Esophagus squamous epithelium (tissue), 5 donors: ENCODE measurements around the gene ABLIM2. TPM values are rescaled to one million over a fixed set of nuclear protein-coding genes. Genes with fewer than 3 reads are reported as not detected.

Experiments used
- DNase-seq: peaks from one replicate; lab custom pipeline; 2025; lab: John Stamatoyannopoulos, UW
- H3K27ac ChIP-seq, 4 donors: fragments of 200-600 bp; sonication (generic); one replicate each; pipeline ENCODE4 v1.5.1; 2016 to 2019; ENCODE audit warnings: mild to moderate bottlenecking in 1 of 4
- H3K27me3 ChIP-seq, 4 donors: fragments of 200-600 bp; sonication (generic); 1 replicate in 3 of 4; 2 replicates in 1 of 4; pipeline versions ENCODE4 v1.5.1 to v1.6.0; 2017 to 2021; ENCODE audit warnings: antibody characterized with exemption in 1 of 4
- H3K36me3 ChIP-seq, 3 donors: fragments of 200-600 bp; sonication (generic); one replicate each; pipeline ENCODE4 v1.5.1; 2016 to 2019
- H3K4me1 ChIP-seq, 3 donors: fragments of 200-600 bp; sonication (generic); one replicate each; pipeline ENCODE4 v1.5.1; 2017 to 2019
- H3K4me3 ChIP-seq, 4 donors: fragments of 200-600 bp; sonication (generic); 1 replicate in 3 of 4; 2 replicates in 1 of 4; pipeline ENCODE4 v1.5.1; 2016 to 2019; ENCODE audit warnings: mild to moderate bottlenecking in 2 of 4, moderate library complexity in 1 of 4
- H3K9me3 ChIP-seq, 3 donors: fragments of 200-600 bp; sonication (generic); one replicate each; pipeline ENCODE4 v1.5.1; 2016 to 2019
- POLR2A ChIP-seq, 4 donors: fragments of 450-650 bp; IDR thresholded peaks; one replicate each; pipeline ENCODE4 v1.6.1; 2017; ENCODE audit warnings: antibody characterized with exemption in 4 of 4, mild to moderate bottlenecking in 4 of 4, moderate library complexity in 3 of 4
- WGBS, 2 donors: methylation state at CpG; one replicate each; pipeline ENCODE4 v1.1.5; 2018; 5-methylcytosine and 5-hydroxymethylcytosine counted together
- intact Hi-C: fragments of 100-400 bp; cut with DNase I; formaldehyde crosslinking; loops from one replicate; pipeline ENCODE4 v1.15.0; 2022
- total RNA-seq, 4 donors: library from RNA; depleted of rRNA; stranded (reverse); fragments of >200 nt; gene quantifications; one replicate each; pipeline ENCODE4 v1.1.0, GENCODE V29; 2016
- TF ChIP-seq, protein P1 (sequence below), 6 experiments: fragments of 450-650 bp in 4 of 6; fragments of 200-600 bp in 2 of 6; sonication (generic) in 2 of 6; IDR thresholded peaks; one replicate each; pipeline ENCODE4 v1.5.1; 2016 to 2019; ENCODE audit warnings: antibody characterized with exemption in 6 of 6, mild to moderate bottlenecking in 4 of 6, moderate library complexity in 4 of 6
- donor health status: DM: yes; HTN: yes; CAD: no.

Gene ABLIM2
- total RNA-seq, 4 donors from 2014 or later: 13.5 to 26.7 (median 15.7) TPM

DNA sequence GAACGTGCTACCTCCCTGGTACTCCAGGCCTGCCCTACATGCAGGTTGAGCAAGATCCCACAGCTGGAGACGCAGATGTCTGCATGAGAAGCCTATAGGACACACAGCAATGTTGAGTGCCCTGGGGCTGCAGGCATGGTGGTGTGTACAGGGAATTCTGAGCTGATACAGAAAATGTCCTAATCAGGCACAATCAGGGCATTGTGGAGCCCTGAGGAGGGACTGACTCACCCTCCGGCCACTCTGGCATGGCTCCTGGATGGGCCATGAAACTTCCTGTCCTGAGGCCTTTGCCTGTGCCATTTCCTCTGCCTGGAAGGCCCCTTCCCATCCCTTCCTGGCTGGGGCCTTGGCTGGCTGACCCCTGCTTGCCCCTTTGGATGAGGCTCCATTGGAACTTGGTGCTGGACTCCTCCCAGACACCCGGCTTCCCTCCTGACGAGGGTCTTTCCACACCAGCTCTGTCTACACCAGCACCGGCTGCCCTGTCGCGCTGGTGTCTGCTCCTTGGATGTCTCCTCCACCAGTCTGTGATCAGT is 202.3 kb downstream of the ABLIM2 start:
- intact Hi-C loops: no loop called here
- no peaks in the 10 kb centered on the region for H3K27me3 ChIP-seq
- no peaks in the 10 kb centered on the region for H3K36me3 ChIP-seq
- DNase-seq: no peak
- TF ChIP-seq, protein P1, sequence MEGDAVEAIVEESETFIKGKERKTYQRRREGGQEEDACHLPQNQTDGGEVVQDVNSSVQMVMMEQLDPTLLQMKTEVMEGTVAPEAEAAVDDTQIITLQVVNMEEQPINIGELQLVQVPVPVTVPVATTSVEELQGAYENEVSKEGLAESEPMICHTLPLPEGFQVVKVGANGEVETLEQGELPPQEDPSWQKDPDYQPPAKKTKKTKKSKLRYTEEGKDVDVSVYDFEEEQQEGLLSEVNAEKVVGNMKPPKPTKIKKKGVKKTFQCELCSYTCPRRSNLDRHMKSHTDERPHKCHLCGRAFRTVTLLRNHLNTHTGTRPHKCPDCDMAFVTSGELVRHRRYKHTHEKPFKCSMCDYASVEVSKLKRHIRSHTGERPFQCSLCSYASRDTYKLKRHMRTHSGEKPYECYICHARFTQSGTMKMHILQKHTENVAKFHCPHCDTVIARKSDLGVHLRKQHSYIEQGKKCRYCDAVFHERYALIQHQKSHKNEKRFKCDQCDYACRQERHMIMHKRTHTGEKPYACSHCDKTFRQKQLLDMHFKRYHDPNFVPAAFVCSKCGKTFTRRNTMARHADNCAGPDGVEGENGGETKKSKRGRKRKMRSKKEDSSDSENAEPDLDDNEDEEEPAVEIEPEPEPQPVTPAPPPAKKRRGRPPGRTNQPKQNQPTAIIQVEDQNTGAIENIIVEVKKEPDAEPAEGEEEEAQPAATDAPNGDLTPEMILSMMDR (IDR thresholded peaks at IDR 0.05): no peak
- no peak for TF ChIP-seq POLR2A (IDR thresholded peaks at IDR 0.05)
- H3K4me3 ChIP-seq: no peak overlapping the region
- 63 to 66% methylated on average over 6 to 8 of the region's 8 CpGs for WGBS, 2 donors
- peaks cover 13 to 33% (median 22%) of the 10 kb centered on the region in 3 donors for H3K4me1 ChIP-seq
- H3K9me3 ChIP-seq: peaks cover 0 to 5% (median 0%) of the 10 kb centered on the region in 3 donors
- H3K27ac ChIP-seq: peak overlapping the region in 2 of 4 donors; percentile 32 to 60

DNA sequence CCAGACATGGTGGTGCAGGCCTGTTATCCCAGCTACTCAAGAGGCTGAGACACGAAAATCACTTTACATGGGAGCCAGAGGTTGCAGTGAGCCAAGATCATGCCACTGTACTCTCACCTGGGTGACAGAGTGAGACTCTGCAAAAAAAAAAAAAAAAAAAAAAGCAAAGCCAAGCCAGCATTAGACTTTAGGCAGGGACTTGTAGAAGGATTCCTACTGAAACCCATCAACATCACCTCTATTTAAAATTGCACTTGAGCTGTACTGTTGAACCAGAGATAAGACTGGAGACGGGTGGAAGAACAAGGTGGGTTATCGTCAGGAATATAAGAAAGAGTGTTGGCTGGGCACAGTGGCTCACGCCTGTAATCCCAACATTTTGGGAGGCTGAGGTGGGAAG is 203.2 kb downstream of the ABLIM2 start:
- TF ChIP-seq, protein P1 (IDR thresholded peaks at IDR 0.05): no peak
- TF ChIP-seq POLR2A (IDR thresholded peaks at IDR 0.05): no peak
- H3K27ac ChIP-seq: peak overlapping the region in 1 of 4 donors; percentile 32

DNA sequence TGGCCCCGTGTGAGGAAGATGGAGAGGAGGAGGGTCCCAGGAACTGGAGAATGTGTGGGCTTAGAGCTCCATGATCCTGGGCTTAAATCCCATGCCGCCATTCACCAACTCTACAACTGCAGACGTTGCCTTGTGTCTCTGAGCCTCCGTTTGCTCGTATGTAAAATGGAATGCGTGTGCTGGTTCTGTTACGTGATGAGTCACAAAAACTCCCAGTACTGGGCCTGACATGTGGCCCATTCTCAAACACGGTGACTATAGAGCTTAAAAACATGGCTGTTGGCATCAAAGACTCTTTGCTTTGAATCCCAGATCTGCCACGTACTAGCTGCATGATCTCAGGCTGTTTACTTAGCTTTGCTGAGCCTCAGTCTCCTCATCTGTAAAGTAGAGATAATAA is 206.0 kb downstream of the ABLIM2 start:
- H3K9me3 ChIP-seq: peaks cover 0 to 5% (median 0%) of the 10 kb centered on the region in 3 donors
- H3K36me3 ChIP-seq: no peaks in the 10 kb centered on the region
- H3K27me3 ChIP-seq: no peaks in the 10 kb centered on the region
- TF ChIP-seq POLR2A (IDR thresholded peaks at IDR 0.05): no peak
- TF ChIP-seq, protein P1 (IDR thresholded peaks at IDR 0.05): no peak
- H3K4me1 ChIP-seq: peaks cover 0 to 16% (median 0%) of the 10 kb centered on the region in 3 donors
- 71 to 78% methylated on average over 9 of the region's 9 CpGs for WGBS, 2 donors
- no peak overlapping the region for H3K27ac ChIP-seq
- H3K4me3 ChIP-seq: no peak overlapping the region
- intact Hi-C loops: no loop called here
- DNase-seq: no peak

More for the DNA sequence above, 203.2 kb downstream of the ABLIM2 start:
- no peak for DNase-seq
- peaks cover 0 to 5% (median 0%) of the 10 kb centered on the region in 3 donors for H3K9me3 ChIP-seq
- WGBS, 2 donors: 80 to 87% methylated on average over 4 of the region's 4 CpGs
- no peak overlapping the region for H3K4me3 ChIP-seq
- no peaks in the 10 kb centered on the region for H3K36me3 ChIP-seq
- peaks cover 7 to 24% (median 12%) of the 10 kb centered on the region in 3 donors for H3K4me1 ChIP-seq
- no peaks in the 10 kb centered on the region for H3K27me3 ChIP-seq
- intact Hi-C loops: no loop called here

DNA sequence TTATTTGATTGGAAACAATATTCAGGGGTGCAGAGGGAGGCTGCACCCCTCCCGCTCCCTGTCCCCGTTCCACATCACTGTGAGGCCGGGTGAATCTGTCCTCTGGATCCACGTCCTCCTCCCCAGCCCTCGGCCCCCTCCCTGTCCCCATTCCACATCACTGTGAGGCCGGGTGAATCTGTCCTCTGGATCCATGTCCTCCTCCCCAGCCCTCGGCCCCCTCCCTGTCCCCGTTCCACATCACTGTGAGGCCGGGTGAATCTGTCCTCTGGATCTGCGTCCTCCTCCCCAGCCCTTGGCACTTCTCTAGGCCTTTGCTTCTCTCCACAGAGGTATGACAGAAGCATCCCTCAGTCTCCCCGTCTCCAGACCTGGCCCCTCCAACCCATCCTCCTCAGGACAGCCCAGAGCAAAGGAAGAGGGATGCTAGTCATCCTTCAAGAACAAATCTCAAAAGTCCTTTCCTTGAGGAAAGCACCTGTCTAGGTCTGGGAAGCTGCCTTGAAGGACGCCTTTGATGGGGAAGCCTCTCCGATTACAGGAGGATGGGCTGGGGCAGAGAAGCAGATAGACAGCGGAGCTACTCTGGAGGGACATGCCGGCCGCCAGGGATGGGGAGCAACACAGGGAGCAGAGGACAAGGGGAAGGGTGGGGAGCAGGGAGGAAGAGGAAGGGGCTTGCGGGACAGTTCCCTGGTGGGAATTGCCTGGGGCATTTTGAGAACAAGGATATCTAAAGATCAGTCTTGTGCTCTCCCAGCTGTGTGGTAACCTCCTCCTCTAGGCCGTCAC is 208.1 kb downstream of the ABLIM2 start:
- 86 to 88% methylated on average over 15 to 17 of the region's 18 CpGs for WGBS, 2 donors
- H3K27ac ChIP-seq: no peak overlapping the region
- H3K4me3 ChIP-seq: no peak overlapping the region
- TF ChIP-seq, protein P1 (IDR thresholded peaks at IDR 0.05): no peak
- TF ChIP-seq POLR2A (IDR thresholded peaks at IDR 0.05): no peak
- H3K27me3 ChIP-seq: no peaks in the 10 kb centered on the region
- H3K4me1 ChIP-seq: peaks cover 0 to 14% (median 0%) of the 10 kb centered on the region in 3 donors
- intact Hi-C loops: no loop called here
- peaks cover 0 to 5% (median 0%) of the 10 kb centered on the region in 3 donors for H3K9me3 ChIP-seq
- H3K36me3 ChIP-seq: no peaks in the 10 kb centered on the region
- no peak for DNase-seq

DNA sequence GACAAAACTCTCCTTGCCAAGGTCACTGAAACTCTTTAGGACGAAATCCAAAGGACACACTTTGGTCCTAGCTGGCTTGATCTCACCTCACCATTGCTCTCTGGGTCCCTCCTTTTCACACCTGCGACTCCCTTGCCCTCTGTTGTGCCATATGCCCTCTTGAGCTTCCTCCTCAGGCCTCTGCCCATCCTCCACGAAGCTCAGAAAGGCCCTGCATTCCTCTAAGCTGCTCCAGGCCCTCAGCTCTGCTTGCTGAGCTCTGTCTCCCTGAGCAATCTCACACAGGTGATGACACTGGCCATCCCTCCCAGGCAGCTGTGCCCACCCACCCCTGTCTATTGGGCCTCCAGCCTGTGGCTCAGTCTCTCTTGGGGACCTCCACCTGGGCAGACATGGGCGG is 208.9 kb downstream of the ABLIM2 start:
- Histone ChIP-seq H3K4me1 (peaks cover 0 to 13% (median 0%) of the 10 kb centered on the region in 3 donors), H3K27ac (no peak overlapping the region), H3K36me3 (no peaks in the 10 kb centered on the region), H3K4me3 (no peak overlapping the region), H3K9me3 (peaks cover 0 to 5% (median 0%) of the 10 kb centered on the region in 3 donors), H3K27me3 (no peaks in the 10 kb centered on the region)
- 62 to 65% methylated on average over 3 to 4 of the region's 4 CpGs for WGBS, 2 donors
- no peak for DNase-seq
- intact Hi-C loops: no loop called here
- TF ChIP-seq POLR2A (IDR thresholded peaks at IDR 0.05): no peak
- TF ChIP-seq, protein P1 (IDR thresholded peaks at IDR 0.05): no peak
